ENCODE results near the gene RIN3. TPM values are rescaled to one million over a fixed set of nuclear protein-coding genes. Genes with fewer than 3 reads are reported as not detected.
A peak's percentile ranks its signal among the peaks of the same experiment; 100 is the strongest.

RIN3 gene
- total and polyA plus RNA-seq, 10 of the 15 experiments (the other 5 are each of a cell fraction or from before 2014, with no cell fraction given) = 0.91 to 23.3 (median 6.3) TPM

- TF ChIP-seq BACH1 (IDR thresholded peaks at IDR 0.05; ENCODE audit: borderline replicate concordance) (no peak), ZZZ3 (IDR thresholded peaks at IDR 0.05; ENCODE audit: control insufficient read depth, insufficient read length, low read depth) (no peak), CHD2 (IDR thresholded peaks at IDR 0.05; ENCODE audit: borderline replicate concordance, low read depth, low read length) (no peak), CREB1 (IDR thresholded peaks at IDR 0.05; ENCODE audit: low read depth) (no peak), CHD1 (IDR thresholded peaks at IDR 0.05; ENCODE audit: low read depth, low read length) (no peak), PKNOX1 (IDR thresholded peaks at IDR 0.05) (no peak), RBBP5 (conservative IDR thresholded peaks at IDR 0.05) (no peak), HDAC2 (IDR thresholded peaks at IDR 0.05) (no peak), NFYA (IDR thresholded peaks at IDR 0.05; ENCODE audit: borderline replicate concordance, low read depth, low read length) (no peak), ZNF622 (IDR thresholded peaks at IDR 0.05) (no peak), SREBF1 (IDR thresholded peaks at IDR 0.05; ENCODE audit: low read length) (no peak), RFX5 (IDR thresholded peaks at IDR 0.05; ENCODE audit: low read depth, low read length) (no peak), SREBF2 (IDR thresholded peaks at IDR 0.05; ENCODE audit: low read length) (no peak), FOXK2 (IDR thresholded peaks at IDR 0.05) (no peak), YBX1 (IDR thresholded peaks at IDR 0.05) (no peak), RAD21 (IDR thresholded peaks at IDR 0.05; ENCODE audit: insufficient read depth, low read depth, low read length) (peak; percentile 64), ETV6 (conservative IDR thresholded peaks at IDR 0.05 in 1 of 2, IDR thresholded peaks at IDR 0.05 in 1 of 2; ENCODE audit: borderline replicate concordance in 1 of 2, low read depth in 1 of 2) (no peak), SMC3 (IDR thresholded peaks at IDR 0.05; ENCODE audit: borderline replicate concordance, low read length) (peak; percentile 62), BCL11A (IDR thresholded peaks at IDR 0.05; ENCODE audit: low read depth, low read length) (no peak), YY1 (IDR thresholded peaks at IDR 0.05; ENCODE audit: low read depth, low read length) (peak; percentile 43; the same call in 1 of the 2 replicates), ZBTB4 (CRISPR knock-in tag; IDR thresholded peaks at IDR 0.05) (no peak), RAD51 (IDR thresholded peaks at IDR 0.05) (no peak), FOS (IDR thresholded peaks at IDR 0.05; ENCODE audit: borderline replicate concordance, extremely low read depth, insufficient read length) (no peak)
- TF ChIP-seq, protein P1, sequence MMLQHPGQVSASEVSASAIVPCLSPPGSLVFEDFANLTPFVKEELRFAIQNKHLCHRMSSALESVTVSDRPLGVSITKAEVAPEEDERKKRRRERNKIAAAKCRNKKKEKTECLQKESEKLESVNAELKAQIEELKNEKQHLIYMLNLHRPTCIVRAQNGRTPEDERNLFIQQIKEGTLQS (IDR thresholded peaks at IDR 0.05; ENCODE audit: borderline replicate concordance, extremely low read depth, low read depth, low read length) = no peak
- TF ChIP-seq, protein P2, sequence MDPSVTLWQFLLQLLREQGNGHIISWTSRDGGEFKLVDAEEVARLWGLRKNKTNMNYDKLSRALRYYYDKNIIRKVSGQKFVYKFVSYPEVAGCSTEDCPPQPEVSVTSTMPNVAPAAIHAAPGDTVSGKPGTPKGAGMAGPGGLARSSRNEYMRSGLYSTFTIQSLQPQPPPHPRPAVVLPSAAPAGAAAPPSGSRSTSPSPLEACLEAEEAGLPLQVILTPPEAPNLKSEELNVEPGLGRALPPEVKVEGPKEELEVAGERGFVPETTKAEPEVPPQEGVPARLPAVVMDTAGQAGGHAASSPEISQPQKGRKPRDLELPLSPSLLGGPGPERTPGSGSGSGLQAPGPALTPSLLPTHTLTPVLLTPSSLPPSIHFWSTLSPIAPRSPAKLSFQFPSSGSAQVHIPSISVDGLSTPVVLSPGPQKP (IDR thresholded peaks at IDR 0.05; ENCODE audit: low read depth, low read length) = no peak
- TF ChIP-seq, protein P3, sequence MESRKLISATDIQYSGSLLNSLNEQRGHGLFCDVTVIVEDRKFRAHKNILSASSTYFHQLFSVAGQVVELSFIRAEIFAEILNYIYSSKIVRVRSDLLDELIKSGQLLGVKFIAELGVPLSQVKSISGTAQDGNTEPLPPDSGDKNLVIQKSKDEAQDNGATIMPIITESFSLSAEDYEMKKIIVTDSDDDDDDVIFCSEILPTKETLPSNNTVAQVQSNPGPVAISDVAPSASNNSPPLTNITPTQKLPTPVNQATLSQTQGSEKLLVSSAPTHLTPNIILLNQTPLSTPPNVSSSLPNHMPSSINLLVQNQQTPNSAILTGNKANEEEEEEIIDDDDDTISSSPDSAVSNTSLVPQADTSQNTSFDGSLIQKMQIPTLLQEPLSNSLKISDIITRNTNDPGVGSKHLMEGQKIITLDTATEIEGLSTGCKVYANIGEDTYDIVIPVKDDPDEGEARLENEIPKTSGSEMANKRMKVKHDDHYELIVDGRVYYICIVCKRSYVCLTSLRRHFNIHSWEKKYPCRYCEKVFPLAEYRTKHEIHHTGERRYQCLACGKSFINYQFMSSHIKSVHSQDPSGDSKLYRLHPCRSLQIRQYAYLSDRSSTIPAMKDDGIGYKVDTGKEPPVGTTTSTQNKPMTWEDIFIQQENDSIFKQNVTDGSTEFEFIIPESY (IDR thresholded peaks at IDR 0.05) = peak; percentile 93
Measured at GRCh38 chr14:92686900-92687427, 173.4 kb downstream of the RIN3 start (continued).
